ENCODE measurements around the gene SLC66A1. TPM values are rescaled to one million over a fixed set of nuclear protein-coding genes. Genes with fewer than 3 reads are reported as not detected.

SLC66A1 gene
- total and polyA plus RNA-seq, 2 of the 13 experiments (the other 11 are each of a cell fraction or from before 2014, with no cell fraction given): 15.4 to 18.9 TPM

GRCh38 chr1:19313636-19313959, 1.5 kb downstream of the SLC66A1 start:
- CTCF ChIA-PET (ENCODE audit: low intra/inter-chr PET ratio, low total read pairs): no interaction called here
- Histone ChIP-seq H3K27ac (ENCODE audit: extremely low read length, insufficient read depth, low read length) (no peak overlapping the region), H3K36me3 (replicated peaks in 1 of 2; ENCODE audit: control insufficient read depth in 1 of 2, insufficient read depth in 2 of 2, low read length in 2 of 2) (peaks cover 3 to 18% of the 10 kb centered on the region in 2 experiments; a peak in 3 of 5 replicates), H3K9ac (ENCODE audit: insufficient read depth, low read depth, low read length) (peak overlapping the region; percentile 97; the same call in 1 of the 2 replicates), H3K4me3 (replicated peaks in 1 of 3; ENCODE audit: insufficient read depth in 1 of 3, low read depth in 2 of 3, low read length in 3 of 3) (peak overlapping the region in 1 of 3 experiments; percentile 95; a peak in 1 of 6 replicates), H3K9me3 (ENCODE audit: low read length) (no peaks in the 10 kb centered on the region), H3K4me2 (ENCODE audit: low read depth, low read length) (peak overlapping the region; percentile 98), H3K79me2 (ENCODE audit: insufficient read depth, low read length) (peaks cover 27% of the 10 kb centered on the region), H3K4me1 (ENCODE audit: insufficient read depth, low read length) (peaks cover 60% of the 10 kb centered on the region), H2AFZ (ENCODE audit: low read length) (no peak overlapping the region), H4K20me1 (ENCODE audit: insufficient read depth, low read length) (no peaks in the 10 kb centered on the region; the same call in 1 of the 2 replicates), H3K27me3 (ENCODE audit: control insufficient read depth in 1 of 2, insufficient read depth in 2 of 2, low read length in 2 of 2) (no peaks in the 10 kb centered on the region; a peak in 1 of 5 replicates)
- POLR2A ChIA-PET: interaction anchor here (1.5 to 4.7 kb wide), 2 partner anchors 19 to 62 kb away, joined by 3 to 21 read pairs; partner anchors contain the start of genes EMC1 and MRTO4
- TF ChIP-seq ZEB1 (IDR thresholded peaks at IDR 0.05; ENCODE audit: insufficient replicate concordance, low read depth) (peak; percentile 25), CENPBD1 (CRISPR knock-in tag; IDR thresholded peaks at IDR 0.05; ENCODE audit: borderline replicate concordance, low read depth) (no peak)
- FAIRE-seq (no peak), ATAC-seq (no peak), DNase-seq (ENCODE audit: low spot score) (no peak)
- WGBS (ENCODE audit: low lambda C conversion rate): 94% methylated on average over 3 of the region's 4 CpGs
- in situ Hi-C loops (cut with HindIII; ENCODE audit: extremely low pct_ligation_motif_present, low pct_unique_long_range_greater_than_20kb) (no loop called here), intact Hi-C loops (cut with micrococcal nuclease; ENCODE audit: unreplicated experiment) (no loop called here)
- BruUV-seq (replicated peaks): no TSS peak

- no peak overlapping the region for H3K27ac ChIP-seq (ENCODE audit: extremely low read length, insufficient read depth, low read length)
These were observed 2.1 kb downstream of the SLC66A1 start for GRCh38 chr1:19313961-19314882.

More at GRCh38 chr1:19313961-19314882, 2.1 kb downstream of the SLC66A1 start:
- peak; percentile 17 for TF ChIP-seq ZEB1 (IDR thresholded peaks at IDR 0.05; ENCODE audit: insufficient replicate concordance, low read depth)
- TF ChIP-seq E2F1 (CRISPR knock-in tag; IDR thresholded peaks at IDR 0.05): no peak
- TF ChIP-seq POLR2A (IDR thresholded peaks at IDR 0.05; ENCODE audit: insufficient read depth in 1 of 2, low read depth in 2 of 2, low read length in 2 of 2): peak in 1 of 2 experiments; percentile 30; a peak in 1 of 4 replicates
- TF ChIP-seq ZBTB3 (CRISPR knock-in tag; IDR thresholded peaks at IDR 0.05; ENCODE audit: borderline replicate concordance, low read depth): no peak
- no peak for TF ChIP-seq THAP8 (CRISPR knock-in tag; IDR thresholded peaks at IDR 0.05; ENCODE audit: borderline replicate concordance)
- WGBS (ENCODE audit: low lambda C conversion rate): 94% methylated on average over 7 of the region's 10 CpGs
- CTCF ChIA-PET (ENCODE audit: low intra/inter-chr PET ratio, low total read pairs): no interaction called here
- Histone ChIP-seq H3K9ac (ENCODE audit: insufficient read depth, low read depth, low read length) (no peak overlapping the region), H3K79me2 (ENCODE audit: insufficient read depth, low read length) (peaks cover 27% of the 10 kb centered on the region), H3K4me3 (replicated peaks in 1 of 3; ENCODE audit: insufficient read depth in 1 of 3, low read depth in 2 of 3, low read length in 3 of 3) (no peak overlapping the region), H2AFZ (ENCODE audit: low read length) (no peak overlapping the region), H3K4me2 (ENCODE audit: low read depth, low read length) (peak overlapping the region; percentile 98; the same call in 1 of the 2 replicates), H3K36me3 (replicated peaks in 1 of 2; ENCODE audit: control insufficient read depth in 1 of 2, insufficient read depth in 2 of 2, low read length in 2 of 2) (peaks cover 3 to 18% of the 10 kb centered on the region in 2 experiments; a peak in 3 of 5 replicates), H3K9me3 (ENCODE audit: low read length) (no peaks in the 10 kb centered on the region), H4K20me1 (ENCODE audit: insufficient read depth, low read length) (no peaks in the 10 kb centered on the region), H3K4me1 (ENCODE audit: insufficient read depth, low read length) (peaks cover 55% of the 10 kb centered on the region), H3K27me3 (ENCODE audit: control insufficient read depth in 1 of 2, insufficient read depth in 2 of 2, low read length in 2 of 2) (no peaks in the 10 kb centered on the region; a peak in 1 of 5 replicates)
- in situ Hi-C loops (cut with HindIII; ENCODE audit: extremely low pct_ligation_motif_present, low pct_unique_long_range_greater_than_20kb) (no loop called here), intact Hi-C loops (cut with micrococcal nuclease; ENCODE audit: unreplicated experiment) (no loop called here)
- no peak for ATAC-seq
- no peak for FAIRE-seq
- BruUV-seq (replicated peaks): no TSS peak
- DNase-seq (ENCODE audit: low spot score): no peak
- POLR2A ChIA-PET: interaction anchor here (1.0 to 4.7 kb wide), 2 partner anchors 17 to 63 kb away, joined by 3 to 21 read pairs; partner anchors contain the start of genes EMC1 and MRTO4

Data from HepG2 (cell line).